GM12878 (cell line): ENCODE data around the gene ADAMTS3. TPM values are rescaled to one million over a fixed set of nuclear protein-coding genes. Genes with fewer than 3 reads are reported as not detected.

Experiments used
- ATAC-seq: fragments of 200-7000 bp; cut with Tn5 transposase; 3 replicates; pipeline ENCODE4 v1.9.1; 2020; ENCODE audit warnings: mild to moderate bottlenecking, moderate library complexity
- BruUV-seq: library from RNA; stranded (reverse); fragments of 400-500 nt; replicated peaks from 2 replicates; lab custom pipeline; 2021; lab: Mats Ljungman, UMichigan
- CTCF ChIA-PET: fragments of 300-600 bp; sonication (Branson Sonifier 250); formaldehyde crosslinking; extraction: SDS; loops from one replicate; lab custom pipeline; 2021; ENCODE audit warnings: inconsistent platforms; lab: Yijun Ruan, JAX
- POLR2A ChIA-PET: fragments of 350-600 bp; formaldehyde crosslinking; extraction: SDS; loops from one replicate; lab custom pipeline; 2021; ENCODE audit warnings: inconsistent platforms; lab: Charles Lee
- RAD21 ChIA-PET: fragments of 300-600 bp; sonication (Branson Sonifier 250); formaldehyde crosslinking; loops from one replicate; lab custom pipeline; 2023; ENCODE audit warnings: antibody characterized with exemption; ENCODE audit not compliant: unreplicated experiment; lab: Charles Lee
- SMC1A ChIA-PET: fragments of 300-600 bp; sonication (Branson Sonifier 250); formaldehyde crosslinking; loops from one replicate; lab custom pipeline; 2023; ENCODE audit not compliant: unreplicated experiment, uncharacterized antibody; lab: Charles Lee
- DNase-seq: peaks from one replicate; pipeline ENCODE4 v3.0.0-alpha.2; 2011; ENCODE audit warnings: low read depth, low spot score
- FAIRE-seq: peaks from 3 replicates; lab custom pipeline; 2011; peaks lifted over from hg19 to GRCh38; lab: Jason Lieb, UNC
- H2AFZ ChIP-seq: 2 replicates; pipeline ENCODE4 v1.6.0; 2011; ENCODE audit warnings: low read depth, low read length, control low read depth; ENCODE audit not compliant: control insufficient read depth
- H3K27ac ChIP-seq: 2 replicates; pipeline ENCODE4 v1.5.1; 2011; ENCODE audit warnings: control low read depth; ENCODE audit not compliant: control insufficient read depth, insufficient read depth
- H3K27me3 ChIP-seq, 2 experiments: replicated peaks in 1 of 2; 2 replicates each; pipeline versions ENCODE4 v1.6.0 to v1.6.1; 2011; ENCODE audit warnings: low read length in 1 of 2; ENCODE audit not compliant: control insufficient read depth in 2 of 2, insufficient read depth in 2 of 2
- H3K36me3 ChIP-seq, 2 experiments: 2 replicates each; pipeline ENCODE4 v1.5.1; 2011; ENCODE audit warnings: low read length in 1 of 2; ENCODE audit not compliant: control insufficient read depth in 2 of 2, insufficient read depth in 2 of 2
- H3K4me1 ChIP-seq: 2 replicates; pipeline ENCODE4 v1.6.1; 2011; ENCODE audit warnings: mild to moderate bottlenecking, low read length, moderate library complexity, mixed read lengths; ENCODE audit not compliant: control insufficient read depth, insufficient read depth
- H3K4me2 ChIP-seq: 2 replicates; pipeline ENCODE4 v1.6.0; 2011; ENCODE audit warnings: control low read depth; ENCODE audit not compliant: control insufficient read depth, insufficient read depth
- H3K4me3 ChIP-seq: fragments of 200-600 bp; sonication (generic); 2 replicates; pipeline ENCODE4 v1.5.1; 2016
- H3K79me2 ChIP-seq: 2 replicates; pipeline ENCODE4 v1.6.0; 2011; ENCODE audit warnings: low read length; ENCODE audit not compliant: control insufficient read depth, insufficient read depth
- H3K9ac ChIP-seq: 2 replicates; pipeline ENCODE4 v1.8.0; 2011; ENCODE audit warnings: low read length, control low read depth, mixed read lengths; ENCODE audit not compliant: control insufficient read depth, insufficient read depth
- H3K9me3 ChIP-seq: replicated peaks from 3 replicates; pipeline ENCODE4 v1.5.1; 2011; ENCODE audit warnings: mild to moderate bottlenecking, low read length; ENCODE audit not compliant: control insufficient read depth, insufficient read depth
- H4K20me1 ChIP-seq: 2 replicates; pipeline ENCODE4 v1.6.0; 2011; ENCODE audit not compliant: control insufficient read depth, insufficient read depth
- BCL11A ChIP-seq: IDR thresholded peaks from 2 replicates; pipeline ENCODE4 v1.6.1; 2011; ENCODE audit warnings: low read depth, low read length
- CEBPZ ChIP-seq: fragments of 150-350 bp; IDR thresholded peaks from 2 replicates; pipeline ENCODE4 v1.6.1; 2016; ENCODE audit warnings: low read depth, low read length
- DPF2 ChIP-seq: fragments of 450-650 bp; IDR thresholded peaks from 2 replicates; pipeline ENCODE4 v1.6.1; 2017; ENCODE audit warnings: mild to moderate bottlenecking
- HDAC2 ChIP-seq: fragments of 200-600 bp; sonication (generic); IDR thresholded peaks from 2 replicates; pipeline ENCODE4 v1.6.1; 2017
- IRF5 ChIP-seq: fragments of 450-650 bp; IDR thresholded peaks from 2 replicates; pipeline ENCODE4 v1.6.1; 2017; ENCODE audit warnings: borderline replicate concordance
- KAT2A ChIP-seq: conservative IDR thresholded peaks from 2 replicates; pipeline ENCODE4 v1.6.1; 2011; ENCODE audit warnings: low read depth, low read length; ENCODE audit not compliant: control insufficient read depth
- NR2F1 ChIP-seq: fragments of 450-650 bp; conservative IDR thresholded peaks from 2 replicates; pipeline ENCODE4 v1.6.1; 2017; ENCODE audit warnings: mild to moderate bottlenecking
- RELA ChIP-seq: fragments of 450-650 bp; IDR thresholded peaks from 2 replicates; pipeline ENCODE4 v1.8.0; 2014; ENCODE audit warnings: borderline replicate concordance; ENCODE audit not compliant: partially characterized antibody
- USF2 ChIP-seq: IDR thresholded peaks from 2 replicates; pipeline ENCODE4 v1.6.1; 2011; ENCODE audit warnings: low read depth, low read length, improper control_type of control experiment, borderline replicate concordance
- ZBED1 ChIP-seq: IDR thresholded peaks from 2 replicates; pipeline ENCODE4 v1.6.1; 2016; ENCODE audit warnings: borderline replicate concordance
- WGBS: methylation state at CpG from one replicate; pipeline ENCODE4 v1.1.6; 2016; ENCODE audit warnings: low lambda C conversion rate; ENCODE audit not compliant: insufficient replicate concordance, insufficient coverage; ENCODE audit errors: missing lambda C conversion rate; 5-methylcytosine and 5-hydroxymethylcytosine counted together
- in situ Hi-C: fragments of 300-500 bp; cut with MboI; formaldehyde crosslinking; loops from 9 replicates; pipeline ENCODE4 v1.14.3; 2018; ENCODE audit warnings: mixed read lengths
- intact Hi-C: fragments of 100-400 bp; cut with micrococcal nuclease; formaldehyde crosslinking; loops from one replicate; pipeline ENCODE4 v1.14.2; 2022; ENCODE audit not compliant: unreplicated experiment
- polyA plus RNA-seq, 11 experiments: library from polyadenylated mRNA; depleted of rRNA in 4 of 11; unstranded in 6 of 11; stranded (reverse) in 5 of 11; fragments of >200 nt; fragmentation: Nextera tagmentation in 4 of 11; fragmentation: Illumina TruSeq in 1 of 11; extraction: Ambion mirVana in 4 of 11; extraction: Trizol in 1 of 11; gene quantifications; 1 replicate in 1 of 11; 2 replicates in 10 of 11; pipeline versions ENCODE4 v1.2.1 to v1.2.3, GENCODE V29; 2011 to 2016; ENCODE audit warnings: inconsistent platforms in 2 of 11, missing spikeins in 2 of 11, low read depth in 1 of 11
- total RNA-seq, 4 experiments: library from RNA; depleted of rRNA in 3 of 4; stranded (reverse); fragments of >200 nt in 3 of 4; fragmentation: Illumina TruSeq in 1 of 4; extraction: Trizol in 1 of 4; gene quantifications; 2 replicates each; pipeline versions ENCODE4 v1.2.1 to v1.2.3, GENCODE V29; 2013 to 2021
- TF ChIP-seq, protein P1 (sequence below): IDR thresholded peaks from 2 replicates; pipeline ENCODE4 v1.6.1; 2011; ENCODE audit warnings: mild to moderate bottlenecking, low read depth, low read length, moderate library complexity; ENCODE audit not compliant: insufficient replicate concordance
- TF ChIP-seq, protein P2 (sequence below): fragments of 450-650 bp; IDR thresholded peaks from 2 replicates; pipeline ENCODE4 v1.6.1; 2017; ENCODE audit warnings: mild to moderate bottlenecking, moderate library complexity
- TF ChIP-seq, protein P3 (sequence below): fragments of 450-650 bp; IDR thresholded peaks from 2 replicates; pipeline ENCODE4 v1.6.1; 2016; ENCODE audit warnings: mild to moderate bottlenecking

The ADAMTS3 gene
- total and polyA plus RNA-seq, 10 of the 15 experiments (the other 5 are each of a cell fraction or from before 2014, with no cell fraction given): under 0.01 to 0.07 (median 0.02) TPM; not detected in 6

DNA sequence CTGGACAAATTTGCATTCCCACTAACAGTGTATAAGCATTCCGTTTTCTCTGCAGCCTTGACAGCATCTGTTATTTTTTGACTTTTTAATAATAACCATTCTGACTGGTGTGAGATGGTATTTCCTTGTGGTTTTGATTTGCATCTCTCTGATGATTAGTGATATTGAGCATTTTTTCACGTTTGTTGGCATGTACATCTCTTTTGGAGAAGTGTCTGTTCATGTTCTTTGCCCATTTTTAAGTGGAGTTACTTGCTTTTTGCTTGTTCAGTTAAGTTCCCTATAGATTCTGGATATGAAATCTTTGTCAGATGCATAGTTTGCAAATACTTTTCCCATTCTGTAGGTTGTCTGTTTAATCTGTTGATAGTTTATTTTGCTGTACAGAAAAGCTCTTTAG is 68.8 kb downstream of the ADAMTS3 start:
- FAIRE-seq (no peak), ATAC-seq (no peak), DNase-seq (no peak)
- H3K36me3 ChIP-seq: no peaks in the 10 kb centered on the region
- intact Hi-C loops: no loop called here
- H3K79me2 ChIP-seq: no peaks in the 10 kb centered on the region
- no peak overlapping the region for H3K9ac ChIP-seq
- no peak overlapping the region for H3K4me3 ChIP-seq
- POLR2A ChIA-PET: no interaction called here
- H4K20me1 ChIP-seq: no peaks in the 10 kb centered on the region
- CTCF ChIA-PET: no interaction called here
- no peaks in the 10 kb centered on the region for H3K27me3 ChIP-seq
- SMC1A ChIA-PET: no interaction called here
- no peak overlapping the region for H3K27ac ChIP-seq
- 2% methylated on average over 2 of the region's 2 CpGs for WGBS
- in situ Hi-C loops: no loop called here
- RAD21 ChIA-PET: no interaction called here
- H3K4me2 ChIP-seq: no peak overlapping the region
- H3K4me1 ChIP-seq: no peaks in the 10 kb centered on the region
- BruUV-seq: no TSS peak
- no peaks in the 10 kb centered on the region for H3K9me3 ChIP-seq
- H2AFZ ChIP-seq: no peak overlapping the region
- TF ChIP-seq DPF2 (no peak), ZBED1 (no peak), NR2F1 (no peak), IRF5 (no peak), KAT2A (no peak), RELA (no peak), CEBPZ (no peak), HDAC2 (no peak), USF2 (no peak), BCL11A (no peak)
- TF ChIP-seq, protein P1, sequence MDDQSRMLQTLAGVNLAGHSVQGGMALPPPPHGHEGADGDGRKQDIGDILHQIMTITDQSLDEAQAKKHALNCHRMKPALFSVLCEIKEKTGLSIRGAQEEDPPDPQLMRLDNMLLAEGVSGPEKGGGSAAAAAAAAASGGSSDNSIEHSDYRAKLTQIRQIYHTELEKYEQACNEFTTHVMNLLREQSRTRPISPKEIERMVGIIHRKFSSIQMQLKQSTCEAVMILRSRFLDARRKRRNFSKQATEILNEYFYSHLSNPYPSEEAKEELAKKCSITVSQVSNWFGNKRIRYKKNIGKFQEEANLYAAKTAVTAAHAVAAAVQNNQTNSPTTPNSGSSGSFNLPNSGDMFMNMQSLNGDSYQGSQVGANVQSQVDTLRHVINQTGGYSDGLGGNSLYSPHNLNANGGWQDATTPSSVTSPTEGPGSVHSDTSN: no peak
- TF ChIP-seq, protein P2, sequence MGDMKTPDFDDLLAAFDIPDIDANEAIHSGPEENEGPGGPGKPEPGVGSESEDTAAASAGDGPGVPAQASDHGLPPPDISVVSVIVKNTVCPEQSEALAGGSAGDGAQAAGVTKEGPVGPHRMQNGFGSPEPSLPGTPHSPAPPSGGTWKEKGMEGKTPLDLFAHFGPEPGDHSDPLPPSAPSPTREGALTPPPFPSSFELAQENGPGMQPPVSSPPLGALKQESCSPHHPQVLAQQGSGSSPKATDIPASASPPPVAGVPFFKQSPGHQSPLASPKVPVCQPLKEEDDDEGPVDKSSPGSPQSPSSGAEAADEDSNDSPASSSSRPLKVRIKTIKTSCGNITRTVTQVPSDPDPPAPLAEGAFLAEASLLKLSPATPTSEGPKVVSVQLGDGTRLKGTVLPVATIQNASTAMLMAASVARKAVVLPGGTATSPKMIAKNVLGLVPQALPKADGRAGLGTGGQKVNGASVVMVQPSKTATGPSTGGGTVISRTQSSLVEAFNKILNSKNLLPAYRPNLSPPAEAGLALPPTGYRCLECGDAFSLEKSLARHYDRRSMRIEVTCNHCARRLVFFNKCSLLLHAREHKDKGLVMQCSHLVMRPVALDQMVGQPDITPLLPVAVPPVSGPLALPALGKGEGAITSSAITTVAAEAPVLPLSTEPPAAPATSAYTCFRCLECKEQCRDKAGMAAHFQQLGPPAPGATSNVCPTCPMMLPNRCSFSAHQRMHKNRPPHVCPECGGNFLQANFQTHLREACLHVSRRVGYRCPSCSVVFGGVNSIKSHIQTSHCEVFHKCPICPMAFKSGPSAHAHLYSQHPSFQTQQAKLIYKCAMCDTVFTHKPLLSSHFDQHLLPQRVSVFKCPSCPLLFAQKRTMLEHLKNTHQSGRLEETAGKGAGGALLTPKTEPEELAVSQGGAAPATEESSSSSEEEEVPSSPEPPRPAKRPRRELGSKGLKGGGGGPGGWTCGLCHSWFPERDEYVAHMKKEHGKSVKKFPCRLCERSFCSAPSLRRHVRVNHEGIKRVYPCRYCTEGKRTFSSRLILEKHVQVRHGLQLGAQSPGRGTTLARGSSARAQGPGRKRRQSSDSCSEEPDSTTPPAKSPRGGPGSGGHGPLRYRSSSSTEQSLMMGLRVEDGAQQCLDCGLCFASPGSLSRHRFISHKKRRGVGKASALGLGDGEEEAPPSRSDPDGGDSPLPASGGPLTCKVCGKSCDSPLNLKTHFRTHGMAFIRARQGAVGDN: no peak
- TF ChIP-seq, protein P3, sequence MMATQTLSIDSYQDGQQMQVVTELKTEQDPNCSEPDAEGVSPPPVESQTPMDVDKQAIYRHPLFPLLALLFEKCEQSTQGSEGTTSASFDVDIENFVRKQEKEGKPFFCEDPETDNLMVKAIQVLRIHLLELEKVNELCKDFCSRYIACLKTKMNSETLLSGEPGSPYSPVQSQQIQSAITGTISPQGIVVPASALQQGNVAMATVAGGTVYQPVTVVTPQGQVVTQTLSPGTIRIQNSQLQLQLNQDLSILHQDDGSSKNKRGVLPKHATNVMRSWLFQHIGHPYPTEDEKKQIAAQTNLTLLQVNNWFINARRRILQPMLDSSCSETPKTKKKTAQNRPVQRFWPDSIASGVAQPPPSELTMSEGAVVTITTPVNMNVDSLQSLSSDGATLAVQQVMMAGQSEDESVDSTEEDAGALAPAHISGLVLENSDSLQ: no peak
